HepG2 (cell line): Measurements from ENCODE around the gene POGLUT3. TPM values are rescaled to one million over a fixed set of nuclear protein-coding genes. Genes with fewer than 3 reads are reported as not detected.

Experiments used
- ATAC-seq: fragments of 200-7000 bp; cut with Tn5 transposase; 3 replicates; pipeline ENCODE4 v1.9.1; 2020; ENCODE audit warnings: mild to moderate bottlenecking, moderate library complexity
- BruUV-seq: library from RNA; stranded (reverse); fragments of 400-500 nt; replicated peaks from 2 replicates; lab custom pipeline; 2021; lab: Mats Ljungman, UMichigan
- CTCF ChIA-PET: fragments of 300-600 bp; formaldehyde crosslinking; extraction: SDS; loops from one replicate; lab custom pipeline; 2021; ENCODE audit warnings: low total read pairs, inconsistent platforms, low intra/inter-chr PET ratio; lab: Yijun Ruan, JAX
- POLR2A ChIA-PET: fragments of 350-600 bp; sonication (Branson Sonifier 250); formaldehyde crosslinking; loops from one replicate; lab custom pipeline; 2020; ENCODE audit warnings: antibody characterized with exemption, inconsistent platforms; lab: Yijun Ruan, JAX
- DNase-seq: peaks from one replicate; pipeline ENCODE4 v3.0.0-alpha.2; 2015; ENCODE audit warnings: low spot score
- FAIRE-seq: peaks from 3 replicates; lab custom pipeline; 2011; peaks lifted over from hg19 to GRCh38; lab: Jason Lieb, UNC
- H2AFZ ChIP-seq: one replicate; pipeline ENCODE4 v1.6.1; 2011; ENCODE audit warnings: low read length, inconsistent platforms
- H3K27ac ChIP-seq: fragments of 300-600 bp; 3 replicates; pipeline ENCODE4 v1.8.0; 2011; ENCODE audit warnings: mixed run types, mild to moderate bottlenecking, mixed read lengths, low read length, inconsistent platforms; ENCODE audit not compliant: insufficient read depth; ENCODE audit errors: extremely low read length
- H3K27me3 ChIP-seq, 2 experiments: fragments of 200-600 bp in 1 of 2; 2 replicates in 1 of 2; 3 replicates in 1 of 2; pipeline versions ENCODE4 v1.6.0 to v1.8.0; 2011; ENCODE audit warnings: low read length in 2 of 2, mild to moderate bottlenecking in 2 of 2, moderate library complexity in 2 of 2, inconsistent platforms in 1 of 2; ENCODE audit not compliant: insufficient read depth in 2 of 2, control insufficient read depth in 1 of 2
- H3K36me3 ChIP-seq, 2 experiments: fragments of 200-600 bp in 1 of 2; replicated peaks in 1 of 2; 2 replicates in 1 of 2; 3 replicates in 1 of 2; pipeline versions ENCODE4 v1.5.1 to v1.8.0; 2011; ENCODE audit warnings: low read length in 2 of 2, inconsistent platforms in 1 of 2; ENCODE audit not compliant: insufficient read depth in 2 of 2, control insufficient read depth in 1 of 2
- H3K4me1 ChIP-seq: 2 replicates; pipeline ENCODE4 v1.5.1; 2012; ENCODE audit warnings: low read length, inconsistent platforms; ENCODE audit not compliant: insufficient read depth
- H3K4me2 ChIP-seq: 2 replicates; pipeline ENCODE4 v1.6.0; 2011; ENCODE audit warnings: low read depth, low read length, inconsistent platforms
- H3K4me3 ChIP-seq, 3 experiments: fragments of 200-600 bp in 1 of 3; sonication (generic), shearing (Covaris generic) in 1 of 3; replicated peaks in 1 of 3; 2 replicates each; pipeline ENCODE4 v1.5.1; 2011 to 2016; ENCODE audit warnings: low read length in 3 of 3, inconsistent platforms in 2 of 3, low read depth in 2 of 3, mild to moderate bottlenecking in 2 of 3, control low read depth in 1 of 3, mixed read lengths in 1 of 3; ENCODE audit not compliant: insufficient read depth in 1 of 3
- H3K79me2 ChIP-seq: one replicate; pipeline ENCODE4 v1.6.1; 2011; ENCODE audit warnings: low read length, inconsistent platforms; ENCODE audit not compliant: insufficient read depth
- H3K9ac ChIP-seq: 2 replicates; pipeline ENCODE4 v1.6.0; 2011; ENCODE audit warnings: mild to moderate bottlenecking, low read depth, low read length, inconsistent platforms; ENCODE audit not compliant: insufficient read depth
- H3K9me3 ChIP-seq: 2 replicates; pipeline ENCODE4 v1.5.1; 2012; ENCODE audit warnings: mild to moderate bottlenecking, low read length
- H4K20me1 ChIP-seq: 2 replicates; pipeline ENCODE4 v1.6.0; 2011; ENCODE audit warnings: inconsistent platforms, mild to moderate bottlenecking, low read length, moderate library complexity; ENCODE audit not compliant: insufficient read depth
- ATF7 ChIP-seq, 2 experiments: fragments of 450-650 bp in 1 of 2; sonication (generic) in 1 of 2; formaldehyde crosslinking in 1 of 2; IDR thresholded peaks; 2 replicates each; pipeline versions ENCODE4 v1.4.0 to v1.6.1; 2016 to 2020; ENCODE audit warnings: antibody characterized with exemption in 1 of 2, mild to moderate bottlenecking in 1 of 2, missing genetic modification reagents in 1 of 2
- CENPX ChIP-seq: sonication (generic); formaldehyde crosslinking; IDR thresholded peaks from 2 replicates; pipeline ENCODE4 v1.9.0; 2021; ENCODE audit warnings: mild to moderate bottlenecking, missing genetic modification reagents, moderate library complexity
- GZF1 ChIP-seq: sonication (generic); formaldehyde crosslinking; IDR thresholded peaks from 2 replicates; pipeline ENCODE4 v1.5.1; 2020; ENCODE audit warnings: mild to moderate bottlenecking, missing genetic modification reagents
- HMGXB3 ChIP-seq: sonication (generic); formaldehyde crosslinking; IDR thresholded peaks from 2 replicates; pipeline ENCODE4 v1.4.0; 2020; ENCODE audit warnings: missing genetic modification reagents, borderline replicate concordance
- ISX ChIP-seq: sonication (generic); formaldehyde crosslinking; conservative IDR thresholded peaks from 2 replicates; pipeline ENCODE4 v1.5.0; 2020; ENCODE audit warnings: missing genetic modification reagents
- SRY ChIP-seq: sonication (generic); formaldehyde crosslinking; IDR thresholded peaks from 2 replicates; pipeline ENCODE4 v1.8.0; 2022; ENCODE audit warnings: mild to moderate bottlenecking, missing genetic modification reagents
- TP53 ChIP-seq: sonication (generic); formaldehyde crosslinking; conservative IDR thresholded peaks from 2 replicates; pipeline ENCODE4 v1.4.0; 2020; ENCODE audit warnings: missing genetic modification reagents
- UBTF ChIP-seq: sonication (generic); formaldehyde crosslinking; IDR thresholded peaks from 2 replicates; pipeline ENCODE4 v1.4.0; 2020; ENCODE audit warnings: mild to moderate bottlenecking, missing genetic modification reagents
- ZNF12 ChIP-seq: sonication (generic); formaldehyde crosslinking; IDR thresholded peaks from 2 replicates; pipeline ENCODE4 v1.5.0; 2020; ENCODE audit warnings: missing genetic modification reagents
- ZNF333 ChIP-seq: sonication (generic); formaldehyde crosslinking; IDR thresholded peaks from 2 replicates; pipeline ENCODE4 v1.4.0; 2020; ENCODE audit warnings: mild to moderate bottlenecking, missing genetic modification reagents, borderline replicate concordance
- ZNF609 ChIP-seq: sonication (generic); formaldehyde crosslinking; IDR thresholded peaks from 2 replicates; pipeline ENCODE4 v1.4.0; 2020; ENCODE audit warnings: mild to moderate bottlenecking, missing genetic modification reagents, borderline replicate concordance
- WGBS: methylation state at CpG from one replicate; pipeline ENCODE4 v1.1.6; 2017; ENCODE audit warnings: low lambda C conversion rate; 5-methylcytosine and 5-hydroxymethylcytosine counted together
- in situ Hi-C: cut with HindIII; loops from 2 replicates; pipeline ENCODE4 v1.10.0; 2017; ENCODE audit warnings: low pct_unique_long_range_greater_than_20kb; ENCODE audit not compliant: extremely low pct_ligation_motif_present
- intact Hi-C: fragments of 100-400 bp; cut with micrococcal nuclease; formaldehyde crosslinking; loops from one replicate; pipeline ENCODE4 v1.10.0; 2022; ENCODE audit not compliant: unreplicated experiment
- polyA plus RNA-seq, 8 experiments: library from polyadenylated mRNA; depleted of rRNA in 3 of 8; stranded (reverse) in 7 of 8; unstranded in 1 of 8; fragments of >200 nt; fragmentation: Illumina TruSeq in 4 of 8; extraction: Trizol in 4 of 8; gene quantifications; 2 replicates each; pipeline versions ENCODE4 v1.2.1 to v1.2.3, GENCODE V29; 2011 to 2016; ENCODE audit warnings: low read depth in 4 of 8, missing spikeins in 1 of 8, mixed read lengths in 1 of 8; ENCODE audit not compliant: insufficient read depth in 1 of 8
- total RNA-seq, 5 experiments: library from RNA; depleted of rRNA; stranded (reverse); fragments of >200 nt; fragmentation: Illumina TruSeq; extraction: Trizol; gene quantifications; 2 replicates each; pipeline ENCODE4 v1.2.3, GENCODE V29; 2016; ENCODE audit warnings: low read depth in 1 of 5

The POGLUT3 gene
- total and polyA plus RNA-seq, 2 of the 13 experiments (the other 11 are each of a cell fraction or from before 2014, with no cell fraction given): 14.3 to 22.0 TPM

- no peak for TF ChIP-seq HMGXB3 (CRISPR knock-in tag)
- TF ChIP-seq ZNF609: no peak
Measured at GRCh38 chr11:108472681-108473080, 25.5 kb downstream of the POGLUT3 start (continued).

- no TSS peak for BruUV-seq
- in situ Hi-C loops: no loop called here
- Histone ChIP-seq H4K20me1 (no peaks in the 10 kb centered on the region), H3K36me3 (0 out of 5 replicates have a peak, but pooled peaks cover 0 to 3% of the 10 kb centered on the region in 2 experiments), H3K4me3 (peak overlapping the region in 1 of 3 experiments; percentile 82; a peak in 3 of 6 replicates), H3K4me2 (peak overlapping the region; percentile 75), H3K4me1 (peaks cover 14% of the 10 kb centered on the region), H3K9me3 (no peaks in the 10 kb centered on the region), H3K27ac (peak overlapping the region; percentile 99), H2AFZ (no peak overlapping the region), H3K27me3 (no peaks in the 10 kb centered on the region; a peak in 1 of 5 replicates), H3K9ac (peak overlapping the region; percentile 97; the same call in 1 of the 2 replicates), H3K79me2 (no peaks in the 10 kb centered on the region)
- DNase-seq (no peak), ATAC-seq (no peak), FAIRE-seq (no peak)
- POLR2A ChIA-PET: no interaction called here
- WGBS: 78% methylated on average over 1 of the region's 1 CpG
- intact Hi-C loops: no loop called here
- CTCF ChIA-PET: no interaction called here
- no peak for TF ChIP-seq ZNF333 (CRISPR knock-in tag)
- no peak for TF ChIP-seq CENPX
- TF ChIP-seq SRY (CRISPR knock-in tag): no peak
- TF ChIP-seq UBTF (CRISPR knock-in tag): no peak
- TF ChIP-seq TP53: no peak
- no peak for TF ChIP-seq ATF7 (IDR thresholded peaks at IDR 0.05)
- no peak for TF ChIP-seq ATF7 (CRISPR knock-in tag; IDR thresholded peaks at IDR 0.05)
- no peak for TF ChIP-seq ISX (CRISPR knock-in tag)
- TF ChIP-seq GZF1 (CRISPR knock-in tag): no peak
- no peak for TF ChIP-seq ZNF12 (CRISPR knock-in tag)
Measured at GRCh38 chr11:108468478-108468864, 29.7 kb downstream of the POGLUT3 start.
